Adrenal gland (tissue), 12 donors: ENCODE data around the gene DDI2. TPM values are rescaled to one million over a fixed set of nuclear protein-coding genes. Genes with fewer than 3 reads are reported as not detected.
A peak's percentile ranks its signal among the peaks of the same experiment; 100 is the strongest.
"Not testable (repeated sequence)": the region's sequence is repeated elsewhere in the genome, so short reads cannot be mapped to it uniquely, and the experiment has no call there.

ENCODE experiments used
- DNase-seq, 7 donors: peaks; one replicate each; pipeline ENCODE4 v3.0.0-alpha.2; 2019 to 2020
- H3K27ac ChIP-seq, 5 donors: fragments of 200-600 bp; sonication (generic) in 4 of 5; 1 replicate in 3 of 5; 2 replicates in 2 of 5; pipeline versions ENCODE4 v1.5.1 to v1.8.0; 2016 to 2020; ENCODE audit warnings: mild to moderate bottlenecking in 1 of 5
- H3K27me3 ChIP-seq: fragments of 200-600 bp; 2 replicates; pipeline ENCODE4 v1.8.0; 2021
- H3K36me3 ChIP-seq, 2 donors: fragments of 200-600 bp; replicated peaks in 1 of 2; 1 replicate in 1 of 2; 2 replicates in 1 of 2; pipeline versions ENCODE4 v1.5.1 to v1.8.0; 2018 to 2022
- H3K4me1 ChIP-seq, 2 donors: fragments of 200-600 bp; replicated peaks in 1 of 2; 1 replicate in 1 of 2; 2 replicates in 1 of 2; pipeline versions ENCODE4 v1.5.1 to v1.8.0; 2018 to 2021
- H3K4me3 ChIP-seq, 4 donors: fragments of 200-600 bp; sonication (generic) in 3 of 4; one replicate each; pipeline ENCODE4 v1.5.1; 2016 to 2018
- H3K9me3 ChIP-seq, 3 donors: fragments of 200-600 bp; sonication (generic) in 1 of 3; replicated peaks in 1 of 3; 1 replicate in 2 of 3; 2 replicates in 1 of 3; pipeline versions ENCODE4 v1.5.1 to v1.8.0; 2016 to 2021
- CTCF ChIP-seq, 6 experiments: fragments of 450-650 bp in 4 of 6; fragments of 200-600 bp in 2 of 6; sonication (generic) in 1 of 6; IDR thresholded peaks; 1 replicate in 5 of 6; 2 replicates in 1 of 6; pipeline versions ENCODE4 v1.5.1 to v1.8.0; 2016 to 2021; ENCODE audit warnings: antibody characterized with exemption in 6 of 6, mild to moderate bottlenecking in 2 of 6, moderate library complexity in 1 of 6
- POLR2A ChIP-seq, 2 donors: fragments of 450-650 bp; IDR thresholded peaks; one replicate each; pipeline ENCODE4 v1.6.1; 2017; ENCODE audit warnings: antibody characterized with exemption in 2 of 2, mild to moderate bottlenecking in 2 of 2, moderate library complexity in 1 of 2
- WGBS, 4 donors: extraction: QIAGEN DNeasy Blood & Tissue Kit in 2 of 4; methylation state at CpG; one replicate each; pipeline versions ENCODE4 v1.1.5 to v1.1.7; 2013 to 2017; 5-methylcytosine and 5-hydroxymethylcytosine counted together
- intact Hi-C, 2 donors: fragments of 100-400 bp; cut with DNase I; formaldehyde crosslinking; loops; one replicate each; pipeline versions ENCODE4 v1.14.1 to v1.15.0; 2022 to 2023
- polyA plus RNA-seq, 3 donors: library from polyadenylated mRNA; stranded (reverse); fragments of 200-250 nt in 2 of 3; fragments of 350-450 nt in 1 of 3; fragmentation: Illumina TruSeq in 1 of 3; extraction: RNeasy Lipid Tissue Mini Kit (QIAGEN cat#74804) in 1 of 3; gene quantifications; one replicate each; pipeline ENCODE4 v1.2.3, GENCODE V29; 2013 to 2014
- total RNA-seq, 9 donors: library from RNA; depleted of rRNA in 4 of 9; stranded (reverse); fragments of >200 nt in 4 of 9; fragments of 120-200 nt in 1 of 9; fragmentation: NEBNext Ultra II Directional in 1 of 9; extraction: Animal tissue kit (Norgen Biotek cat#: 25700) in 1 of 9; gene quantifications; one replicate each; pipeline versions ENCODE4 v1.1.0 to v1.2.4, GENCODE V29; 2013 to 2023
- donor health status: healthy with polysubstance abuse.
- donor health status: Bipolar disorder and iron deficiency.
- donor health status: DM: yes; HTN: yes; CAD: no.
- donor health status: DM: no; HTN: no; CAD: no.
- donor health status: DM: no; HTN: no; CAD: no.
- donor health status: DM: yes; HTN: yes; CAD: no.

The DDI2 gene
- total and polyA plus RNA-seq, 12 donors, result 5.3 to 46.3 (median 27.2) TPM

GRCh38 chr1:15693371-15693770 is 76.1 kb downstream of the DDI2 start:
- H3K27ac ChIP-seq, result no peak overlapping the region
- WGBS, 4 donors, result 76 to 90% (median 87%) methylated on average over 5 of the region's 5 CpGs
- DNase-seq, result no peak
- no peaks in the 10 kb centered on the region for H3K27me3 ChIP-seq
- H3K36me3 ChIP-seq, result peaks cover 0 to 6% of the 10 kb centered on the region in 2 donors
- TF ChIP-seq CTCF (IDR thresholded peaks at IDR 0.05) (no peak), POLR2A (IDR thresholded peaks at IDR 0.05) (no peak)
- H3K9me3 ChIP-seq, result no peaks in the 10 kb centered on the region
- peaks cover 5 to 36% of the 10 kb centered on the region in 2 donors for H3K4me1 ChIP-seq
- no peak overlapping the region for H3K4me3 ChIP-seq
- intact Hi-C loops, result no loop called here

GRCh38 chr1:15696956-15697521 is 79.8 kb downstream of the DDI2 start:
- no peaks in the 10 kb centered on the region for H3K9me3 ChIP-seq
- intact Hi-C loops, result no loop called here
- no peak overlapping the region for H3K4me3 ChIP-seq
- peak overlapping the region in 3 of 5 donors; percentile 24 to 71 (median 63) for H3K27ac ChIP-seq
- no peaks in the 10 kb centered on the region for H3K27me3 ChIP-seq
- TF ChIP-seq POLR2A (IDR thresholded peaks at IDR 0.05), result no peak
- TF ChIP-seq CTCF (IDR thresholded peaks at IDR 0.05), result no peak
- peaks cover 0 to 34% of the 10 kb centered on the region in 2 donors for H3K4me1 ChIP-seq
- DNase-seq, result peak in 1 of 7 donors; percentile 51
- peaks cover 0 to 6% of the 10 kb centered on the region in 2 donors for H3K36me3 ChIP-seq
- WGBS, 4 donors, result 49 to 71% (median 59%) methylated on average over 10 of the region's 10 CpGs

DNA sequence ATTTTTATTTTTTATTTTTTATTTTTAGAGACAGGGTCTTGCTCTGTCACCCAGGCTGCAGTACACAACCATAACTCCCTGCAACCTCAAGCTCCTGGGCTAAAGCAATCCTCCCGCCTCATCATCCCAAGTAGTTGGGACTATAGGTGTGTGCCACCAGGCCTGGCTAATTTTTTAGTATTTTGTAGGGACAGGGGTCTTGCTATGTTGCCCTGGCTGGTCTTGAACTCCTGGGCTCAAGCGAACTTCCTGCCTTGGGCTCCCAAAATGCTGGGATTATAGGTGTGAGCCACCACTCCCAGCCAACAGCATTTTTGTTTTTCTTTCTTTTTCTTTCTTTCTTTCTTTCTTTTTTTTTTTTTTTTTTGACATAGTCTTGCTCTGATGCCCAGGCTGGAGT is 80.9 kb downstream of the DDI2 start:
- no peak overlapping the region for H3K4me3 ChIP-seq
- peaks cover 0 to 6% of the 10 kb centered on the region in 2 donors for H3K36me3 ChIP-seq
- no peak for DNase-seq
- no peak for TF ChIP-seq CTCF (IDR thresholded peaks at IDR 0.05)
- no peak for TF ChIP-seq POLR2A (IDR thresholded peaks at IDR 0.05)
- no peak overlapping the region for H3K27ac ChIP-seq
- H3K27me3 ChIP-seq, result no peaks in the 10 kb centered on the region
- H3K4me1 ChIP-seq, result peaks cover 5 to 39% of the 10 kb centered on the region in 2 donors
- intact Hi-C loops, result no loop called here
- no peaks in the 10 kb centered on the region for H3K9me3 ChIP-seq
- 90 to 100% (median 96%) methylated on average over 2 of the region's 2 CpGs for WGBS, 4 donors

DNA sequence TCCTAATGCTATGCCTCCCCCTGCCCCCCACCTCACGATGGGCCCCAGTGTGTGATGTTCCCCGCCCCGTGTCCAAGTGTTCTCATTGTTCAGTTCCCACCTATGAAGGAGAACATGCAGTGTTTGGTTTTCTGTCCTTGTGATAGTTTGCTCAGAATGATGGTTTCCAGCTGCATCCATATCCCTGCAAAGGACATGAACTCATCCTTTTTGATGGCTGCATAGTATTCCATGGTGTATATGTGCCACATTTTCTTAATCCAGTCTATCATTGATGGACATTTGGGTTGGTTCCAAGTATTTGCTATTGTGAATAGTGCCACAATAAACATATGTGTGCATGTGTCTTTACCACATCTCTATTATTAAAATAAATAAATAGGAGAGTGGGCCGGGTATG is 82.1 kb downstream of the DDI2 start:
- H3K27me3 ChIP-seq, intact Hi-C loops, H3K36me3 ChIP-seq, H3K9me3 ChIP-seq, H3K4me3 ChIP-seq, H3K27ac ChIP-seq, DNase-seq: not testable (repeated sequence)
- WGBS, 4 donors, result 93 to 97% (median 96%) methylated on average over 4 of the region's 4 CpGs
- peaks cover 16 to 50% of the 10 kb centered on the region in 2 donors for H3K4me1 ChIP-seq

DNA sequence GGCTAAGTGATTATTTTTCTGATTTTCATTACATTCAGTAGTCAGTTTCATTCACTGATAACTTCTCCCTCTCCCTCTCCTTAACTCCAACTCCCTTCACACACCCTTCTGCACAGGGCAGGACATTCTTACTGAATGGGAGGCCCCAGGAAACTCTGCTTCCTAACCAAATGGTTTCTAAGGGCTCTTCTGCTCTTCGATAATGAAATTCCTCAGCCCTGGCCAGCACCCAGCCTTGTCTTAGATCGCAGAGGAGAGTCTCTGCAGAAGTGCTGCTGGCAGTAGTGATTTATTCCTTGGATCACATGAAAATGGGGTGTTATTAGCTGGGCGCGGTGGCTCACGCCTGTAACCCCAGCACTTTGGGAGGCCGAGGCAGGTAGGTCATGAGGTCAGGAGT is 83.2 kb downstream of the DDI2 start:
- H3K27me3 ChIP-seq, result no peaks in the 10 kb centered on the region
- no peak overlapping the region for H3K4me3 ChIP-seq
- intact Hi-C loops, result no loop called here
- WGBS, 4 donors, result 77 to 84% (median 78%) methylated on average over 6 of the region's 6 CpGs
- H3K9me3 ChIP-seq, result no peaks in the 10 kb centered on the region
- H3K36me3 ChIP-seq, result peaks cover 0 to 6% of the 10 kb centered on the region in 2 donors
- no peak for TF ChIP-seq POLR2A (IDR thresholded peaks at IDR 0.05)
- TF ChIP-seq CTCF (IDR thresholded peaks at IDR 0.05), result no peak
- peak overlapping the region in 2 of 5 donors; percentile 12 to 26 for H3K27ac ChIP-seq
- DNase-seq, result no peak
- H3K4me1 ChIP-seq, result peaks cover 21 to 56% of the 10 kb centered on the region in 2 donors
